IMR-90 (cell line): ENCODE data around the gene METTL4. TPM values are rescaled to one million over a fixed set of nuclear protein-coding genes. Genes with fewer than 3 reads are reported as not detected.

ENCODE experiments used
- ATAC-seq: fragments of 200-7000 bp; cut with Tn5 transposase; 2 replicates; pipeline ENCODE4 v1.9.1; 2020; ENCODE audit warnings: low read depth, mild to moderate bottlenecking, moderate library complexity
- BruUV-seq: library from RNA; stranded (reverse); fragments of 400-500 nt; replicated peaks from 2 replicates; lab custom pipeline; 2021; lab: Mats Ljungman, UMichigan
- CTCF ChIA-PET: fragments of 300-600 bp; formaldehyde crosslinking; extraction: SDS; loops from one replicate; lab custom pipeline; 2021; ENCODE audit warnings: antibody characterized with exemption; lab: Yijun Ruan, JAX
- POLR2A ChIA-PET: fragments of 300-600 bp; sonication (Branson Sonifier 250); formaldehyde crosslinking; loops from one replicate; lab custom pipeline; 2022; ENCODE audit warnings: antibody characterized with exemption; ENCODE audit not compliant: unreplicated experiment; lab: Charles Lee
- DNase-seq: peaks from one replicate; pipeline ENCODE4 v3.0.0; 2013
- H2AFZ ChIP-seq: replicated peaks from 2 replicates; pipeline ENCODE3; 2013; ENCODE audit warnings: low read length, mild to moderate bottlenecking; ENCODE audit not compliant: poor library complexity
- H2AK5ac ChIP-seq: 2 replicates; pipeline ENCODE4 v1.6.1; 2013; ENCODE audit warnings: low read depth, low read length, inconsistent platforms
- H2AK9ac ChIP-seq: replicated peaks from 2 replicates; pipeline ENCODE3; 2013; ENCODE audit warnings: mild to moderate bottlenecking, low read depth, low read length, moderate library complexity; ENCODE audit not compliant: poor library complexity
- H2BK120ac ChIP-seq: 2 replicates; pipeline ENCODE4 v1.6.1; 2013; ENCODE audit warnings: low read depth, low read length, inconsistent platforms
- H2BK15ac ChIP-seq: 3 replicates; pipeline ENCODE4 v1.6.1; 2013; ENCODE audit warnings: low read depth, low read length, inconsistent platforms
- H2BK20ac ChIP-seq: 2 replicates; pipeline ENCODE4 v1.6.1; 2013; ENCODE audit warnings: low read depth, mild to moderate bottlenecking, inconsistent platforms, low read length, moderate library complexity
- H2BK5ac ChIP-seq: 2 replicates; pipeline ENCODE4 v1.6.1; 2013; ENCODE audit warnings: mild to moderate bottlenecking, low read depth, low read length, inconsistent platforms; ENCODE audit not compliant: poor library complexity, severe bottlenecking
- H3K14ac ChIP-seq: replicated peaks from 2 replicates; pipeline ENCODE4 v1.6.1; 2013; ENCODE audit warnings: low read depth, low read length, inconsistent platforms
- H3K18ac ChIP-seq: 2 replicates; pipeline ENCODE4 v1.6.1; 2013; ENCODE audit warnings: low read depth, low read length, control low read depth
- H3K23ac ChIP-seq: 2 replicates; pipeline ENCODE4 v1.6.1; 2013; ENCODE audit warnings: low read depth, low read length, inconsistent platforms
- H3K27ac ChIP-seq: 2 replicates; pipeline ENCODE4 v1.5.1; 2013; ENCODE audit warnings: mild to moderate bottlenecking, control low read depth, low read length; ENCODE audit not compliant: insufficient read depth
- H3K27me3 ChIP-seq: 2 replicates; pipeline ENCODE4 v1.6.1; 2013; ENCODE audit warnings: low read length; ENCODE audit not compliant: control insufficient read depth, insufficient read depth
- H3K36me3 ChIP-seq: 2 replicates; pipeline ENCODE4 v1.6.1; 2013; ENCODE audit warnings: low read length, mixed read lengths; ENCODE audit not compliant: control insufficient read depth, insufficient read depth
- H3K4ac ChIP-seq: 2 replicates; pipeline ENCODE4 v1.6.1; 2013; ENCODE audit warnings: low read depth, low read length, inconsistent platforms
- H3K4me1 ChIP-seq: 2 replicates; pipeline ENCODE4 v1.6.1; 2013; ENCODE audit warnings: low read length, mixed read lengths; ENCODE audit not compliant: control insufficient read depth, insufficient read depth
- H3K4me2 ChIP-seq: 2 replicates; pipeline ENCODE4 v1.6.1; 2013; ENCODE audit warnings: low read depth, mild to moderate bottlenecking, control low read depth, low read length, moderate library complexity
- H3K4me3 ChIP-seq: 2 replicates; pipeline ENCODE4 v1.5.1; 2013; ENCODE audit warnings: low read depth, mild to moderate bottlenecking, control low read depth, low read length, moderate library complexity; ENCODE audit not compliant: insufficient read depth
- H3K56ac ChIP-seq: 2 replicates; pipeline ENCODE4 v1.6.1; 2013; ENCODE audit warnings: low read length, inconsistent platforms; ENCODE audit not compliant: insufficient read depth; ENCODE audit errors: extremely low read depth
- H3K79me1 ChIP-seq, 2 experiments: 2 replicates each; pipeline ENCODE4 v1.6.1; 2013; ENCODE audit warnings: low read length in 2 of 2, inconsistent platforms in 1 of 2, low read depth in 1 of 2
- H3K9ac ChIP-seq: 2 replicates; pipeline ENCODE4 v1.6.1; 2013; ENCODE audit warnings: low read depth, low read length, control low read depth
- H3K9me1 ChIP-seq: 2 replicates; pipeline ENCODE4 v1.6.1; 2013; ENCODE audit warnings: low read length, inconsistent platforms; ENCODE audit not compliant: insufficient read depth
- H3K9me3 ChIP-seq: 2 replicates; pipeline ENCODE4 v1.6.1; 2013; ENCODE audit warnings: low read length; ENCODE audit not compliant: control insufficient read depth, insufficient read depth
- H4K20me1 ChIP-seq: 2 replicates; pipeline ENCODE4 v1.6.1; 2013; ENCODE audit warnings: low read length, inconsistent platforms; ENCODE audit not compliant: insufficient read depth
- H4K5ac ChIP-seq: 2 replicates; pipeline ENCODE4 v1.6.1; 2013; ENCODE audit warnings: mild to moderate bottlenecking, low read depth, low read length, control low read depth
- H4K8ac ChIP-seq, 2 experiments: 2 replicates each; pipeline ENCODE4 v1.6.1; 2013; ENCODE audit warnings: low read depth in 2 of 2, low read length in 2 of 2, control low read depth in 1 of 2, inconsistent platforms in 1 of 2
- H4K91ac ChIP-seq: 2 replicates; pipeline ENCODE4 v1.6.1; 2013; ENCODE audit warnings: low read depth, low read length, inconsistent platforms; ENCODE audit not compliant: insufficient read depth
- BHLHE40 ChIP-seq: fragments of 150-350 bp; IDR thresholded peaks from 2 replicates; pipeline ENCODE4 v1.6.1; 2016; ENCODE audit warnings: mild to moderate bottlenecking, low read depth, low read length
- CHD1 ChIP-seq: IDR thresholded peaks from 2 replicates; pipeline ENCODE4 v1.6.1; 2012; ENCODE audit warnings: low read depth, low read length, improper control_type of control experiment
- ELK1 ChIP-seq: fragments of 150-350 bp; IDR thresholded peaks from 2 replicates; pipeline ENCODE4 v1.6.1; 2016; ENCODE audit warnings: low read depth, mild to moderate bottlenecking, low read length, moderate library complexity, borderline replicate concordance
- FOS ChIP-seq: fragments of 150-350 bp; IDR thresholded peaks from 2 replicates; pipeline ENCODE4 v1.6.1; 2016; ENCODE audit warnings: low read depth, low read length
- MAFK ChIP-seq: IDR thresholded peaks from 2 replicates; pipeline ENCODE4 v1.6.1; 2012; ENCODE audit warnings: low read depth, low read length, improper control_type of control experiment
- MAZ ChIP-seq: IDR thresholded peaks from 2 replicates; pipeline ENCODE4 v1.6.1; 2012; ENCODE audit warnings: low read depth, mild to moderate bottlenecking, low read length, improper control_type of control experiment, moderate library complexity, borderline replicate concordance
- MXI1 ChIP-seq: IDR thresholded peaks from 2 replicates; pipeline ENCODE4 v1.6.1; 2012; ENCODE audit warnings: low read depth, mild to moderate bottlenecking, low read length, moderate library complexity, borderline replicate concordance
- NFE2L2 ChIP-seq: fragments of 150-350 bp; IDR thresholded peaks from 2 replicates; pipeline ENCODE4 v1.6.1; 2016; ENCODE audit warnings: low read depth, mild to moderate bottlenecking, low read length
- POLR2A ChIP-seq: IDR thresholded peaks from 2 replicates; pipeline ENCODE4 v1.6.1; 2012; ENCODE audit warnings: mild to moderate bottlenecking, low read depth, low read length
- RAD21 ChIP-seq: IDR thresholded peaks from 2 replicates; pipeline ENCODE4 v1.6.1; 2012; ENCODE audit warnings: low read length, improper control_type of control experiment
- SMC3 ChIP-seq: fragments of 150-350 bp; IDR thresholded peaks from 2 replicates; pipeline ENCODE4 v1.6.1; 2016; ENCODE audit warnings: low read depth, mild to moderate bottlenecking, antibody characterized with exemption, low read length, moderate library complexity
- WGBS, 2 experiments: methylation state at CpG; one replicate each; pipeline versions ENCODE4 v1.1.5 to v1.1.7; 2013; ENCODE audit warnings: missing lambda C conversion rate in 2 of 2; ENCODE audit not compliant: insufficient read length in 1 of 2; ENCODE audit errors: extremely low coverage in 2 of 2; 5-methylcytosine and 5-hydroxymethylcytosine counted together
- dilution Hi-C: fragments of 300-500 bp; cut with HindIII; formaldehyde crosslinking; loops from one replicate; pipeline ENCODE4 v1.14.3; 2018; ENCODE audit warnings: low sequenced_read_pairs; ENCODE audit not compliant: unreplicated experiment
- in situ Hi-C: fragments of 300-500 bp; cut with MboI; formaldehyde crosslinking; loops from 3 replicates; pipeline ENCODE4 v1.14.3; 2019; ENCODE audit warnings: low sequenced_read_pairs, inconsistent platforms, mixed read lengths
- intact Hi-C: fragments of 100-400 bp; cut with micrococcal nuclease; formaldehyde crosslinking; loops from 2 replicates; pipeline ENCODE4 v1.10.0; 2022
- polyA plus RNA-seq, 3 experiments: library from polyadenylated mRNA; depleted of rRNA; stranded (reverse); fragments of >200 nt; gene quantifications; 2 replicates each; pipeline ENCODE4 v1.2.3, GENCODE V29; 2012; ENCODE audit warnings: low replicate concordance in 1 of 3
- total RNA-seq: library from RNA; depleted of rRNA; stranded (reverse); fragments of >200 nt; gene quantifications from 2 replicates; pipeline ENCODE4 v1.2.3, GENCODE V29; 2012

The METTL4 gene
- total and polyA plus RNA-seq, 2 of the 4 experiments (the other 2 are of a cell fraction) = 4.9 to 5.4 TPM

GRCh38 chr18:2522112-2522511 is 49.2 kb downstream of the METTL4 start:
- intact Hi-C loops (no loop called here), in situ Hi-C loops (no loop called here), dilution Hi-C loops (no loop called here)
- Histone ChIP-seq H3K4me1 (no peaks in the 10 kb centered on the region), H3K23ac (no peak overlapping the region), H3K79me1 (no peaks in the 10 kb centered on the region), H3K14ac (no peak overlapping the region), H4K20me1 (no peaks in the 10 kb centered on the region), H3K56ac (no peak overlapping the region), H2AK5ac (no peak overlapping the region), H3K4ac (no peak overlapping the region), H3K18ac (no peak overlapping the region), H2BK5ac (no peak overlapping the region), H2BK15ac (no peak overlapping the region), H2BK120ac (no peak overlapping the region), H3K9ac (no peak overlapping the region), H2AFZ (no peak overlapping the region), H3K9me3 (no peaks in the 10 kb centered on the region), H3K36me3 (no peaks in the 10 kb centered on the region), H3K9me1 (peaks cover 4% of the 10 kb centered on the region), H3K27me3 (no peaks in the 10 kb centered on the region), H4K91ac (no peak overlapping the region), H4K8ac (no peak overlapping the region), H4K5ac (no peak overlapping the region), H3K4me3 (no peak overlapping the region), H2AK9ac (no peak overlapping the region), H3K4me2 (no peak overlapping the region), H2BK20ac (no peak overlapping the region), H3K27ac (no peak overlapping the region)
- BruUV-seq = no TSS peak
- POLR2A ChIA-PET = no interaction called here
- no peak for TF ChIP-seq MXI1
- TF ChIP-seq ELK1 = no peak
- no peak for TF ChIP-seq NFE2L2
- TF ChIP-seq POLR2A = no peak
- no peak for TF ChIP-seq CHD1
- no peak for TF ChIP-seq MAZ
- TF ChIP-seq RAD21 = no peak
- no peak for TF ChIP-seq BHLHE40
- TF ChIP-seq FOS = no peak
- TF ChIP-seq MAFK = no peak
- TF ChIP-seq SMC3 = no peak
- ATAC-seq (no peak), DNase-seq (no peak)
- 80% methylated on average over 1 of the region's 4 CpGs; no CpG with 5 or more reads in 1 of the 2 experiments for WGBS, 2 experiments
- CTCF ChIA-PET = interaction anchor here (1.1 kb wide), 1 partner anchor 16 kb away, joined by 3 read pairs; no protein-coding TSS in a partner anchor
